GM18907 (cell line): ENCODE measurements around the gene MYOZ1.
"Not testable (repeated sequence)": the region's sequence is repeated elsewhere in the genome, so short reads cannot be mapped to it uniquely, and the experiment has no call there.

Experiments
- ATAC-seq: cut with Tn5 transposase; IDR thresholded peaks from one replicate; pipeline ENCODE4 v1.9.1; 2021; ENCODE audit warnings: mild to moderate bottlenecking, moderate library complexity; ENCODE audit not compliant: unreplicated experiment

The MYOZ1 gene, protein sequence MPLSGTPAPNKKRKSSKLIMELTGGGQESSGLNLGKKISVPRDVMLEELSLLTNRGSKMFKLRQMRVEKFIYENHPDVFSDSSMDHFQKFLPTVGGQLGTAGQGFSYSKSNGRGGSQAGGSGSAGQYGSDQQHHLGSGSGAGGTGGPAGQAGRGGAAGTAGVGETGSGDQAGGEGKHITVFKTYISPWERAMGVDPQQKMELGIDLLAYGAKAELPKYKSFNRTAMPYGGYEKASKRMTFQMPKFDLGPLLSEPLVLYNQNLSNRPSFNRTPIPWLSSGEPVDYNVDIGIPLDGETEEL

DNA sequence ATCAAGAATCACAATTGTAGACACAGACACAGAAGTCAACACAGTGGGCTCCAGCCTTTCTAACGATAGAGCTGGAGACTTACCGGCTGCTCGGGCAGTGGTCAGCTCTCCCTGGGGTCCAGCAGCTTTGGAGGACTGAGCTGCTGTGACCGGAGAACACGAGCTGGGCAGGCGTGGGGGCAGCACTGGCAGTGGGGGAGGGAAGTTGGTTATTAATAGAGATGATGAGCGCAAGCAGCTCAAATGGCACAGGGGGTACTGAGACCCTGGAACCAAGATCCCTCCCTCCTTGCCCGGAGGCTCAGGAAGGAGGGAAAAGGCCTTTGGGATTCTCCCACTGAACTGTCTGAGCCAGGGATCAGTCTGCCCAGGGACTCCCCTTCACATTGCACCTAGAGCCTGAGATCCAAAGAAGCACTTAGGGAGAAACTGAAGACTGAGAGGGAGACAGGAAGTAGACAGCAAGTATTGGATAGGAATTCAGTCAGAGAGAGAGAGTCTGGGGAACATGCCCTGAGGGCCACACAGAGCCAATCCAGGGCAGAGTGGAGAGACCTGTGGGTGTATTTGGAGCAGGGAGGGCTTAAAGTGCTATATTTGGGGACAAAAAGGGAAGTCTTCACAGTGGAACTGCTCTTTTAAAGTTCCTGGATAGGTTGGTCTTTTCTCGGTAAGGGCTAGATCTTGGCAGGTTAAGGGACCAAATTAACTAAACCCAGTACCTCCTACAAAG lies at the start of gene MYOZ1:
Gene MYOZ1, minus strand, starts transcription at position 147 of the 733 bp plus-strand sequence. CDS start 1,457 bp downstream, outside the sequence.
- no peak for ATAC-seq

DNA sequence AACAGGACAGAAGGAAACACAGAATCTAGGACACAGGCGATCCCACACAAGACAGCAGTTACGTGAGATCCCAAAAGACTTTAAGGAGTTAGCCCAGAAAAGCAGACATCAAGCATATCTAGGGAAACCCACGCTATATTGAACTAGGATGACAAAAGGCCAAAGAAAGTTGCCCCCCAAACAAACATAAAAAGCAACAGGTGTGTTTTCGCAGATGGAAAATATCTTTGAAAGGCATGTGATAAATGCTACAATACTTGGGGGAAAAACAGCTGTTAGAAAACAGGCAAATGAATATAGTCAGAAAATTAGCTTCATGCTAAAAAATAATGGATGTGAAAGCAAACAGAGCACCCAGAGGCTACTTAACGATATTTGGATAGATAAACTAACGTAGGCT lies 49.5 kb upstream of the MYOZ1 start:
- ATAC-seq = not testable (repeated sequence)

DNA sequence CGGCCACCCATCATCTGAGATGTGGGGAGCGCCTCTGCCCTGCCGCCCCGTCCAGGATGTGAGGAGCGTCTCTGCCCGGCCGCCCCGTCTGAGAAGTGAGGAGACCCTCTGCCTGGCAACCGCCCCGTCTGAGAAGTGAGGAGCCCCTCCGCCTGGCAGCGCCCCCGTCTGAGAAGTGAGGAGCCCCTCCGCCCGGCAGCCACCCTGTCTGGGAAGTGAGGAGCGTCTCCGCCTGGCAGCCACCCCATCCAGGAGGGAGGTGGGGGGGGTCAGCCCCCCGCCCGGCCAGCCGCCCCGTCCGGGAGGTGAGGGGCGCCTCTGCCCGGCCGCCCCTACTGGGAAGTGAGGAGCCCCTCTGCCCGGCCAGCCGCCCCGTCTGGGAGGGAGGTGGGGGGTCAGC lies 48.3 kb upstream of the MYOZ1 start:
- not testable (repeated sequence) for ATAC-seq

DNA sequence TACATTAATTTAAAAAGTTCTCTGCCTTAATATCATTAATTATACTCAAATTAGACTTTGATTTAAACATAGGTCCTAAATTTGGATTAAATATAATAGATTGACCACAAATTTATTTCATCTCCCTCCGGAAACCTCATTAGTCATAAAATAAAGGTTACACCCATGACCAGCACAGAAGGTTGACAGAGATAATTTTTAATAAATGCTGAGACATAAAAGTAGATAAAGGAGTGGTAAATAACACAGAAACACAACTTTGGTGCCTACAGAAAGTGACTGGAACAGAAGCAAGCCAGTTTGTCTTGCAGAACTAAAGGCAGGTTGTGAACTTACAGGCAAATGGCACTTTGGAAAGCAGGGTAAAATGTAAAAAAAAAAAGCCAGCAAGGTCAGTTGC lies 46.4 kb upstream of the MYOZ1 start:
- ATAC-seq = not testable (repeated sequence)

DNA sequence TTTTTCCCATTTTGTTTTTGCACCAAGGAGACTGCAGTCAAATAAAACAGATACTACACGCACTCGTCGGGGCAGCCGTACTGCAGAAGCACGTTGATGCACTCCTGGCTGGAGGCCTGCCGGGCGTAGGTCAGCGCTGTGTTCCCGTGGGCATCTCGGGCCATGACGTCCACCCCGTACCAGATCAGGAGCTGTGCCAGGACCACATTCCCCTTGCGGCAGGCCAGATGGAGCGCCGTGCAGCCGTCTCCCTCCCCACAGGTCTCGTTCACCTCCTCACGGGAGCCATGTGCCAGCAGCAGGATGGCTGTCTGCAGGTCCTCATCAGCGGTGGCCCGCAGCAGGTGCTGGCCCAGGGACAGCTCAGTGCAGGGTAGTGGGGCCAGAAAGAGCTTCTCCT lies 33.3 kb upstream of the MYOZ1 start:
- not testable (repeated sequence) for ATAC-seq

DNA sequence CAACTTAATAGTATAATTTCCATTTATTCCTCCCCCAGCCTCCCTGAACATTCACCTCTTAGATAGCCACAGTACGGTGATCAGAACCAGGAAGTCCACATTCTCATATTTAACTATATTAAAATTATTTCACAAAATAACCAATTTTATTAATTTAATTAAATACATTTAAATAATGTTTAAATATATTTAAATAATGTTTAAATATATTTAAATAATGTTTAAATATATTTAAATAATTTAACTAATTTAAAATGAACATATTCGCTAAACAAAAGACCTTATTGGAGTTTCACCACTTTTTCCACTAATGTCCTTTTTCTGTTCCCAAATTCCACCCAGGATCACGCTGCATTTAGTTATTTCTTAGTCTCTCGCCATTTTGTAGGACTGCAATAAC lies 27.1 kb upstream of the MYOZ1 start:
- ATAC-seq = not testable (repeated sequence)

DNA sequence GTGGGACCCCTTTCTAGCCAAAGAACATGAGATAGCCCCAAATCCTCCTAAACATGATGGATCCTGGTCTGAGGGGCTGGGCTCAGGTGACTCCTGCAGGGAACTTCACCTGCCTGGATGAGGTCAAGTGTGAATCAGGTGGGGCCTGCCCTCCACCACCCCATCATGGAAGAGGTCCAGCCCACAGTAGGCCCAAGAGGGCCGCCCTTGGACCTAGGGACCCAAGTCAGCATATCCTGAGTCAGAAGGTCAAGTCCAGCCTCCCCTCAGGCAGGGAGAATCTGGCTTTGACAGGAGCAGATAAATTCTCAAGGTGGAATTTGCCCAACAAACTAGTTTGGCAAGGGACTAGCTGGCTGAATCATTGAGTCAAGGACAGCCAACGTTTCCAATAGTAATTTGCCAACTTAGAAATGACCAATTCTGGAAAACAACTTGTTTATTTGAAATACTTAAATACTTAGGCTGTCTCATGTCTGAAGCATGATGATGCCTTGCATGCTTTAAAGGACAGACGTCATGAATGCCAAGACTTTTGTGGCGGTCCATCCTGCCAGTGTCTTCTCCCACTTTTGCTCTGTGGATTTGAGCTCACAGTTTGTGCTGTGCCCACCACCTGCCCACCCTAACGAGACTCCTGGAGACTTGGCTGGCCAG lies 25.0 kb upstream of the MYOZ1 start:
- ATAC-seq = not testable (repeated sequence)

DNA sequence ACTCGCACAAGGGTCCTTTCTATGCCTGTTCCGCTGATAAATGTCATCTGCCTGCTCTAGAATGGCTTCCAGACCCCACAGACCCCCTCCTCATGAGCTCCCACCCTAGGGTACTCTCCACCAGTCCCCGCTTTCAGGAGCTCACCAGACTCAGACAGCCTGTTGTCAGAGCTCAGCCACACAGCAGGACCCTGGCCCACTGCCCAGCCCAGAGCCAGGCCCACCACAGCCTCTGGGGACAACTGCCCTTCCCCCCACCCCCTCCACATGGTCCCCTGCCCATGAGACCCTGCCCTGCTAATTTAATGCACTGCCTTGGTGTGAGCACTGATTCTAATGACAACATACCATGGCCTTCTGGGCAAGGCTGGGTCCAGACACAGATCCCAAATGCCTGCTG lies 24.3 kb upstream of the MYOZ1 start:
- not testable (repeated sequence) for ATAC-seq

DNA sequence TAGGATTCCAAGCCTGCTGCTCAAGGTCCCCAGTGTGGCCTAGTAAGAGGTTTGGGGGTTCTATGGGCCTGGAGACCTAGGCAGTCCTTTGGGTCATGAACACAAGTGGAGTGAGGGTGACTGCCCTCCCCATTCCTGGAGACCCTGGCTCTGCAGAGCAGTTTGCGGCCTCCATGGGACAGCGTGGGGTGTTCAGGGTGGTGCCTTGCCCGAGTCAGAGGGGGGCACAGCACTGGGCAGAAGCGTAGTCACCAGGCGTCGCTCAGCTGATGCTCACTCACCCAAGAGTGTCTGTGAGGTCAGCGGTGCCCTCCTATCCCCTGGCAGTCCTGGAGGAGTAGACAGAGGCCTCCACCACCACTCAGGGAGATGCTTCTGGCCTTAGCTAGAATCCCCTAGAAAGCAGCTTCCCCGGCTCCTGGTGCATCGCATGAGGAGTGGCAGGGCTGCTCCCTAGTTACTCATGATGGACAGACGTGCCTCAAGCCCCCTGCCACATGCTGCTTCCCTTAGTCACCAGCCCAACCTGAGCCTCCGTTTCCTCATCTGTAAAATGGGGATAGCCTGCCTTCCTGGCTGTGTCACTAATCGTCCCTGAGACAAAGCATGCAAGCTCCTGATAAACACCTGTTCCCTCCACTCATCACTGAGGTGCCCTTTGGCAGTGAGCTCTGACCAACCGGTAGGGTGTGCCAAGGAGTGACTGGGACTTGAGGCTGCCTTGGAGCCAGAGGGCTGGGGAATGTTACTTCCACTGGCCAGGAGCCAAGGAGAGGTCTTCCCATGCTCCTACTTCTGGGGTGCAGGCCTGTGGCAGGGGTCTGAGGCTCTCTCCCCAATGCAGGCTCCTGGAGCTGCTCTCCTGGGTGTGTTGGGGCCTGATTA lies 23.1 kb upstream of the MYOZ1 start:
- ATAC-seq = not testable (repeated sequence)

DNA sequence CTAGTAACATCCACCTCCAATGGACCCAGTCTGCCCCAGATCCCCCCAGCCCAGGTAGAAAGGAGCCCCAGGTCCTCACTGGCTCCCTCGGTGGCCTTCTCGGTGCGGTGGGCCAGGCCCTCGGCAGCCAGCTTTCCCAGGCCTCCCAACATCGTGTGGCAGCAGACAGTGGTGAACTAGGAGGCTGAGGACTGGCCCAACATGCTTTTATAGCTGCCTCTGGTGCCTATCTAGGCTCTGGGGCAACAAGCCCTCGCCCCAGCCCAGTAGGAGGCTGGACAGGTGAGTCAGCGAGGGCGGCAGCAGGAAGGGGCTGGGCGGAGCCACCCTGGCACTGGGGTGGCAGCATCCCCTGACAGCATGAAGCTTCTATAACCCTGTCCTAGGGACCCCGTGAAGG lies 22.3 kb upstream of the MYOZ1 start:
- not testable (repeated sequence) for ATAC-seq

DNA sequence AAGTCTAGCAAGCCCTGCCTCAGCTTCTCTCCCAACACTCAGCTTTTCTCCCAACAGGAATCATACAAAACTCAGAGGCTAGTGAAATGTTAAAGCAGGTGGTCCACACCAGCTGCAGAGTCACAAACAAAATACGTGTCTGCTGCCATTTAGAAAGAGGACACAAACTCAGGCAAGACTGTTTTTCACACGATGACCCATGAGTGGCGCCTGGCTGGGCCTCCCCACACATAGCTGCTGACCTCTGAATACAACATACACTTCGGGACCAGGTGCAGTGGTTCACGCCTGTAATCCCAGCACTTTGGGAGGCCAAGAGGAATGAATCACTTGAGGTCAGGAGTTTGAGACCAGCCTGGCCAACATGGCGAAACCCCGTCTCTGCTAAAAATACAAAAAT lies 21.4 kb upstream of the MYOZ1 start:
- ATAC-seq = not testable (repeated sequence)

DNA sequence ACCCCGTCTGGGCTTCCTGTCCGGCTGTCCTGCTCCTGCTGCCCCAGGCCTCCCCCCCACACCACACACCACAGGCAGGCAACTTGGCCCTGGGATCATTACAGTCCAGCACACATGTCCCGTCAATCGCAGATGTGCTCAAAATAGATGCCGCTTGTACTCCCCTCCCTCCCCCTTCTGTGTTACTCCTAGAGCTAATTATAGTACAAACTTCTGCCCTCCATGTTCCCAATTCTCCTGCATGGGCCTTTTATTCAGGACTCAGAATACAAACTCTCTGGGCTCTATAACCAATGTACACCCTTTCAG lies 14.7 kb upstream of the MYOZ1 start, which contains the start of gene SYNPO2L:
Gene SYNPO2L, minus strand, starts transcription at position 40 of the 309 bp plus-strand sequence. CDS start 107 bp downstream, outside the sequence.
- no peak for ATAC-seq

DNA sequence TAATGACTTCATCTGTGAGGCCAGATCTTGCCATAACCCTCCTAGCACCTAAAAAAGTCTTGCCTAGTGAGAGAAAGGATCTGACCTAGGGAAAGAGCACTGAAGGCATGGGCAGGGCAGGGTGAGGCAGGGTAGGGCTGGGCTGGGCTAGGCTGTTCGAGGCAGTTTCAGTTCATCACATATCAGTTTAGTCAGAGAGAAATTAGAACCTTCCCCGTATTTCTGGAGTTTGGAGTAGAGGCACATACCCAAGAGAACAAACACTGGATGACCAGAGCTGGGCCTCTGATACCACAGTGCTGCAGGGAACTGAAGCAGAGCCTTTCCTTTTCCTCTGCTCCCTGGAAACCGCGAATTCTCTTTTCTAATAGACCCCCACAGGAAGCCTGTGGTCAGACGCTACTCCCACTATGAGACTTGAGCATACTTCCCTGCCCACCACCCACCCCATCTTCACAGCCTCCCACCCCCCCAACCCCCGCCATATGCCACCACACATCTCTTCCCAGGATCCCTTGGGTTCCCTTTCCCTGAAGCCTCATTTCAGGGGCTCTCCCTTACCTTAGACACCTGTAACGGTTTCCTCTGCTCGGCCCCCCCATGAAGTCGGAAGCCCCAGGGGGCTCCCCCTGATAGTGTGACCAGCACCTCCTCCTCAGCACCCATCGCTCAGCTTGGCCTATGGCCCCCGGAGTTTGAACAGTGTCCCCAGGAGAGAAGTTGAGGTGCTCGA lies 14.1 kb upstream of the MYOZ1 start:
- ATAC-seq = no peak

DNA sequence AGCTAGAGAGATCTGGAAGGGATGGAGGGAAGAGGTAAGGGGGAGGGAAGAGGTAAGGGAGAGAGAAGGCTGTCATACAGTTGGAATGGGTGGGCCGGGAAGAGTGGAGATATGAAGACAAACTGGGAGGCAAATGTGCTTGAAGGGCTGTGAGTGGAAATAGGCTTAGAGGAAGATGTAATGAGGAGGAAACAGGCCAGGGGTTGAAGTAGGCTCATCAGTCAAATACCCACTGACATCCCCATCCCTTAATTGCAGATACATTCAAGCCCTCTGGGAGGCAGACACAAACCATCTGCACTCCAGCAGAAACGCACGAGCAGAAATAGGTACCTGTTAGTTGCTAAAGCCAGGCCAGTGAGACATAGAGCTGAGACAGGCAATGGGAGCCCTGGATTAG lies 12.4 kb upstream of the MYOZ1 start:
- no peak for ATAC-seq

DNA sequence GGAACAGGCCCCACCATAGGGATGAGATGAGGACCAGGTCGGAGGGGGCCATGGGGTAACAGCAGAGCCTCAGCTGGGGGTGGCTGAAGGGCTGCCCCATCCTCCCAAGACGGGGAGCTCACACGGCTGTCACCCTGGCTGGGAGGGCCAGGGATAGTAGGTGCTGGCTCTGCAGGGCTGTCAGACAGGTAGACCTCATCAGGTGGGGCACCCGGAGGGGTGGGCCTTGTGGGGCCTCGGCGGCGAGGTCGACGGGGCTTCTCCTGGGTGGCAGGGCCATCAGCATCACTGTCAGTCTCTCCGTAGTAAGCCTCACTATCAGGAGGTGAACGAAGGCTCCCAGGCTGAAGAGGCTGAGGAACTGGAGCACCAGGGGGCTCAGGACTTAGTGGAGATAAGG lies 11.9 kb upstream of the MYOZ1 start:
- ATAC-seq = no peak

DNA sequence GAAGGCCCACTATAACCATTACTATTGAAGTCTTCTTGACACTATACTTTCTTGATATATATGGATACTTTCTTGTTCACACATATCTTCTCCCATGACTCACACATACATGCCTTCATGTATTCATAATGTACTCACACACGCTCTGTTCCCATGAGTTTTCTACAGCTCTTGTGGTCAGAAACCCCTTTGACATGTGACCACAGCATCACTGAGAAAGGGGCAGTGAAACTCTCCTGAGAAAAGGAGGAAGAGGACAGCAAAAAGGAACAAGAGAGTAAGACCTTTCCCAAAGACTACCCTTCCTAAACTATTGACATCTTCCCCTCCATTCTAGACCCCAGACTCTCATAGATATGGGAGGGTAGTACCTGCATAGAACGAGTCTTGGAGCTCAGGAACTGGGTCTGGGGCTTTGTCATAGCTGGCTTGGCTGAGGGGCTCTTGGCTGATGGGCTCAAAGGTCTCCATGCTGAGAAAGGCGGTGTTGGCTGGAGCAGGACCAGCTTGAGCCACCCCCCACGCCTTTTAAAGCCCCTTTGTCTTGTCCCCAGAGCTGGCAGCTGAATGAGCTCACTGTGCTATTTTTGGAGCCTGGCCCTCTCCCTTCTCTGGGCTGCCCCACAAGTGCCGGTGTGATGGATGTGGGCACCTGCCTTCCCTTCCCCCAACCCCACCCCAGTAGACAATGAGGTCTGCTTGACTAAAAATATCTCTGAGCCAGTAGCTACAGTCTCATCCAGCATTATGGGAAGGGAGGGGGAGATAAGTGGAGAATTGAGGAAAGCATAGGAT lies 9.5 kb upstream of the MYOZ1 start:
- peak; percentile 40 for ATAC-seq

DNA sequence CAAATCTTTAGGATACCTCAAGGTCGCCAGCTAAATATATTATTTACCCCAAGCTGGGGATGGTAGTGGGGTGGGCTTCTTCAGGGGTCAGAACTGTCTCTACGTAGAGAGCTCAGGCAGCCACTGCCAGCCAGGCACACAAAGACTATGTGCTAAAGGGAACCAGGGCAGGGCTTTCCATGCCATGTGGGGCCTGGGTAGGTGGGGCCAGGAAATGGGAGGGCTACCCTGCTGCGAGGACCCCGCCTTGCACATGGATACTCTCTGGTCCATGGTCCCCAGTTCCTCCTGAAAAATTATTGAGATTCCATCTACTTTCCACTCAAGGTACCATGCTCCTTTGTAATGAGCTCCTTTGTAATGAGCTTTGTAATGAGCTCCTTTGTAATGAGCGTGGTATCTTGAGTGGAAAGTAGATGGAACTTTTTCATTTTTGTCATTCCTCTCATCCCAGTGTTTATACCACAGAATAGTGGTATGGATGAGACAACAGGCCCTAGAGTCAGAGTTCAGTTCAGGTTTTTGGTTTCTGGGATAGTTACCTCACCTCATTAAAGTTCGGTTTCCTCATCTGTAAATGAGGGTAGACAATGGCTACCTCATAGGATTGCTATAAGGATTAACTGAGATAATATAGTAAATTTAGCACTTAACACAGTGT lies 8.7 kb upstream of the MYOZ1 start:
- ATAC-seq = no peak

DNA sequence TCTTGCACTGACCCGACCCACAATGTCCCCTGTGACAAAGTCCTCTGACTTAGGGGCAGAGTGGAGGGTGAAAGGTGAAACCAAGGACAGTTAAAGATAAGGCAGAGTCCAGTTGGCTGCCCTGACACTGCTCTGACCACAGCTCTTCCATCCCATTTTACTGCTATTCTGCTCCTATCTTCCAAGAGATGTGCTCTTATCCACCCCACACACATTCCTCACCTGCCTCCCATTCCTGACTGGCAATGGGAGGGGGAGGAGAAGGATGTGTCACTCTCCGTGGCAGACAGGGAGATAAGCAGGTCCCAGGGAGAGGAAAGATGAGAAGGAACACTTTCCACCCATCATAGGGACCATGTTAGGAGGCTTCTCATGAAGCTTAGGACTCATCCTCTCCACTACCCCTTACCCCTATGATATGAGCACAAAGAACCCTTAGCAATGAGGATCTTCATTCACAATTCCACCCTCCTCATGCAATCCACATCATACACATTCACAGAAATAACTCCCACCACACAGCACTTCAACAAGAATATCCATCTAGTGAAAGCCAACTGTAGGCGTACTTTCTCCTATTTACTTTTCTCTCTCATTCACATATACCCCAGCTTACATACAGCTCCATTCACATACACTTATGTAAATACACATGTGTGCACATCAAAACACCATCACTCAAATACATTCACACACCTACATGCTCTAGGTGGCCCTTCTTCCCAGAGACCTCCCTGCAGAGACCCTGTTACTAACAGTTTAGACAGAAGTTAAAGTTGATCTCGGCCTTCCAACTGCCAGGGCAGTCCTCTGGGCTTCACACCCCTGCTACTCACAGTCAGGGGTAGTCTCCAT lies 7.9 kb upstream of the MYOZ1 start:
- no peak for ATAC-seq
